WTC11 (cell line): Measurements from ENCODE around the gene XBP1. TPM values are rescaled to one million over a fixed set of nuclear protein-coding genes. Genes with fewer than 3 reads are reported as not detected.

Experiments used
- CBFB ChIP-seq: sonication (generic); formaldehyde crosslinking; IDR thresholded peaks from 2 replicates; pipeline ENCODE4 v1.8.1; 2022; ENCODE audit warnings: mild to moderate bottlenecking, low read depth, missing genetic modification reagents
- CREB1 ChIP-seq: sonication (generic); formaldehyde crosslinking; IDR thresholded peaks from 2 replicates; pipeline ENCODE4 v1.8.0; 2023; ENCODE audit warnings: mild to moderate bottlenecking, missing genetic modification reagents
- EMX1 ChIP-seq: fragments of 250-450 bp; sonication (Bioruptor Pico); IDR thresholded peaks from 2 replicates; pipeline ENCODE4 v1.8.0; 2021; ENCODE audit warnings: mild to moderate bottlenecking
- HMGA2 ChIP-seq: fragments of 250-450 bp; sonication (Bioruptor Pico); IDR thresholded peaks from 2 replicates; pipeline ENCODE4 v1.4.0; 2021; ENCODE audit warnings: mild to moderate bottlenecking, moderate library complexity
- JAZF1 ChIP-seq: fragments of 250-450 bp; sonication (Bioruptor Pico); IDR thresholded peaks from 2 replicates; pipeline ENCODE4 v1.9.0; 2021; ENCODE audit warnings: moderate library complexity, mild to moderate bottlenecking, inconsistent platforms
- MYBL2 ChIP-seq: sonication (generic); formaldehyde crosslinking; IDR thresholded peaks from 2 replicates; pipeline ENCODE4 v1.8.1; 2023; ENCODE audit warnings: mild to moderate bottlenecking, moderate library complexity, missing genetic modification reagents
- NFATC4 ChIP-seq: fragments of 250-450 bp; sonication (Bioruptor Pico); IDR thresholded peaks from 2 replicates; pipeline ENCODE4 v1.9.0; 2021; ENCODE audit warnings: mild to moderate bottlenecking
- PREB ChIP-seq: sonication (generic); formaldehyde crosslinking; IDR thresholded peaks from 2 replicates; pipeline ENCODE4 v1.8.1; 2022; ENCODE audit warnings: mild to moderate bottlenecking, missing genetic modification reagents, moderate library complexity, borderline replicate concordance
- TP53 ChIP-seq: sonication (generic); formaldehyde crosslinking; IDR thresholded peaks from 2 replicates; pipeline ENCODE4 v1.8.1; 2023; ENCODE audit warnings: mild to moderate bottlenecking, missing genetic modification reagents
- ZNF263 ChIP-seq: sonication (generic); formaldehyde crosslinking; IDR thresholded peaks from 2 replicates; pipeline ENCODE4 v1.8.1; 2022; ENCODE audit warnings: low read depth, mild to moderate bottlenecking, moderate library complexity, missing genetic modification reagents
- ZNF416 ChIP-seq: fragments of 250-450 bp; sonication (Bioruptor Pico); IDR thresholded peaks from 2 replicates; pipeline ENCODE4 v1.9.0; 2021; ENCODE audit warnings: mild to moderate bottlenecking, inconsistent platforms
- ZNF425 ChIP-seq: fragments of 250-450 bp; sonication (Bioruptor Pico); conservative IDR thresholded peaks from 2 replicates; pipeline ENCODE4 v1.9.0; 2021; ENCODE audit warnings: mild to moderate bottlenecking
- total RNA-seq: library from RNA; stranded (reverse); gene quantifications from 3 replicates; pipeline ENCODE4 v1.2.3, GENCODE V29; 2021
- TF ChIP-seq, protein P1 (sequence below): fragments of 250-450 bp; sonication (Bioruptor Pico); IDR thresholded peaks from 2 replicates; pipeline ENCODE4 v2.1.2; 2022; ENCODE audit warnings: mild to moderate bottlenecking, moderate library complexity
- TF ChIP-seq, protein P2 (sequence below): sonication (generic); formaldehyde crosslinking; IDR thresholded peaks from 2 replicates; pipeline ENCODE4 v1.8.1; 2022; ENCODE audit warnings: mild to moderate bottlenecking, moderate library complexity, missing genetic modification reagents
- TF ChIP-seq, protein P3 (sequence below): fragments of 250-450 bp; sonication (Bioruptor Pico); IDR thresholded peaks from 2 replicates; pipeline ENCODE4 v1.9.0; 2021; ENCODE audit warnings: mild to moderate bottlenecking
- TF ChIP-seq, protein P4 (sequence below): sonication (generic); formaldehyde crosslinking; IDR thresholded peaks from 2 replicates; pipeline ENCODE4 v1.8.1; 2023; ENCODE audit warnings: mild to moderate bottlenecking, missing genetic modification reagents, borderline replicate concordance
- TF ChIP-seq, protein P5 (sequence below): sonication (generic); formaldehyde crosslinking; IDR thresholded peaks from 2 replicates; pipeline ENCODE4 v1.8.0; 2022; ENCODE audit warnings: mild to moderate bottlenecking, missing genetic modification reagents
- TF ChIP-seq, protein P6 (sequence below): sonication (generic); formaldehyde crosslinking; IDR thresholded peaks from 2 replicates; pipeline ENCODE4 v1.8.0; 2022; ENCODE audit warnings: missing genetic modification reagents
- TF ChIP-seq, protein P7 (sequence below): sonication (generic); formaldehyde crosslinking; IDR thresholded peaks from 2 replicates; pipeline ENCODE4 v1.8.1; 2023; ENCODE audit warnings: mild to moderate bottlenecking, moderate library complexity, missing genetic modification reagents

XBP1 gene
- total RNA-seq, 1 experiment from 2014 or later = 127 TPM

DNA sequence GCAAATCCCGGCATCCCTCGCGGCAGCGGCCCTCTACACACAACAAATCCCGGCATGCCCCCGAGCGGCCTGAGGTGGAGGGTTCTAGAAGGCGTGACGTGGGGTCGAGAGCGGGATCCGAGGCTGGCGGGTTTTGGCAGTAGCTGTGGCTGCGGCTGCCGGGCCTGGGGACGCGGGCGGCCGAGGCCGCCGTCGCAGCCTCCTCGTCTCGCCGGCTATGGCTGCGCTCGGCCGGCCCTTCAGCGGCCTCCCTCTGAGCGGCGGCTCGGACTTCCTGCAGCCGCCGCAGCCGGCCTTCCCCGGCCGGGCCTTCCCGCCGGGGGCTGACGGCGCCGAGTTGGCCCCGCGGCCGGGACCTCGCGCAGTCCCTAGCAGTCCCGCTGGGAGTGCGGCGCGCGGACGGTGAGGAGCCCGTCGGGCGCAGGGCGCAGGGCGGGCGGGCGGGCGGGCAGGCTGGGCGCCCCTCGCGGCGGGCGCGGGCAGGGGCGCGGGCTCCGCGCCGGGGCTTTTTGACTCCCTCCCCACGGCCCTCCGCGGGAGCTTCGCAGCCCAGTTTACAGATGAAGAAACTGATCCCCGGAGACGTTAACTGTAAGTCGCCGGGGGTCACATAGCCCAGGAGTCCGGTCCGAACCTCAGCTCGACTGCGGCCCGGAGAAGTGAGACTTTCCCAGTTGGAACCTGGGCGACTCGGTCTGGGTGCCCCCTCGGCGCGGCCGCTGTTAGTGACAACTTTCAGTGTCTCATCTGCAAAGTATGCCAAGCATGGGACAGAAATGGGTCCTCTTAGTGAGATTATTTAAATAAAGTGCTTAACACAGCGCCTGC is 27.5 kb downstream of the XBP1 start, which contains the start of gene CCDC117 (continued):
- TF ChIP-seq, protein P1, sequence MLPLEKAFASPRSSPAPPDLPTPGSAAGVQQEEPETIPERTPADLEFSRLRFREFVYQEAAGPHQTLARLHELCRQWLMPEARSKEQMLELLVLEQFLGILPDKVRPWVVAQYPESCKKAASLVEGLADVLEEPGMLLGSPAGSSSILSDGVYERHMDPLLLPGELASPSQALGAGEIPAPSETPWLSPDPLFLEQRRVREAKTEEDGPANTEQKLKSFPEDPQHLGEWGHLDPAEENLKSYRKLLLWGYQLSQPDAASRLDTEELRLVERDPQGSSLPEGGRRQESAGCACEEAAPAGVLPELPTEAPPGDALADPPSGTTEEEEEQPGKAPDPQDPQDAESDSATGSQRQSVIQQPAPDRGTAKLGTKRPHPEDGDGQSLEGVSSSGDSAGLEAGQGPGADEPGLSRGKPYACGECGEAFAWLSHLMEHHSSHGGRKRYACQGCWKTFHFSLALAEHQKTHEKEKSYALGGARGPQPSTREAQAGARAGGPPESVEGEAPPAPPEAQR = no peak
- TF ChIP-seq PREB (CRISPR knock-in tag) = 0 out of 2 replicates have a peak, but pooled peaks have one; percentile 39
- no peak for TF ChIP-seq CREB1 (CRISPR knock-in tag)
- TF ChIP-seq, protein P2, sequence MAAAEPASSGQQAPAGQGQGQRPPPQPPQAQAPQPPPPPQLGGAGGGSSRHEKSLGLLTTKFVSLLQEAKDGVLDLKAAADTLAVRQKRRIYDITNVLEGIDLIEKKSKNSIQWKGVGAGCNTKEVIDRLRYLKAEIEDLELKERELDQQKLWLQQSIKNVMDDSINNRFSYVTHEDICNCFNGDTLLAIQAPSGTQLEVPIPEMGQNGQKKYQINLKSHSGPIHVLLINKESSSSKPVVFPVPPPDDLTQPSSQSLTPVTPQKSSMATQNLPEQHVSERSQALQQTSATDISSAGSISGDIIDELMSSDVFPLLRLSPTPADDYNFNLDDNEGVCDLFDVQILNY (CRISPR knock-in tag) = no peak
- TF ChIP-seq JAZF1 (CRISPR knock-in tag) = no peak
- TF ChIP-seq TP53 (CRISPR knock-in tag) = no peak
- TF ChIP-seq, protein P3, sequence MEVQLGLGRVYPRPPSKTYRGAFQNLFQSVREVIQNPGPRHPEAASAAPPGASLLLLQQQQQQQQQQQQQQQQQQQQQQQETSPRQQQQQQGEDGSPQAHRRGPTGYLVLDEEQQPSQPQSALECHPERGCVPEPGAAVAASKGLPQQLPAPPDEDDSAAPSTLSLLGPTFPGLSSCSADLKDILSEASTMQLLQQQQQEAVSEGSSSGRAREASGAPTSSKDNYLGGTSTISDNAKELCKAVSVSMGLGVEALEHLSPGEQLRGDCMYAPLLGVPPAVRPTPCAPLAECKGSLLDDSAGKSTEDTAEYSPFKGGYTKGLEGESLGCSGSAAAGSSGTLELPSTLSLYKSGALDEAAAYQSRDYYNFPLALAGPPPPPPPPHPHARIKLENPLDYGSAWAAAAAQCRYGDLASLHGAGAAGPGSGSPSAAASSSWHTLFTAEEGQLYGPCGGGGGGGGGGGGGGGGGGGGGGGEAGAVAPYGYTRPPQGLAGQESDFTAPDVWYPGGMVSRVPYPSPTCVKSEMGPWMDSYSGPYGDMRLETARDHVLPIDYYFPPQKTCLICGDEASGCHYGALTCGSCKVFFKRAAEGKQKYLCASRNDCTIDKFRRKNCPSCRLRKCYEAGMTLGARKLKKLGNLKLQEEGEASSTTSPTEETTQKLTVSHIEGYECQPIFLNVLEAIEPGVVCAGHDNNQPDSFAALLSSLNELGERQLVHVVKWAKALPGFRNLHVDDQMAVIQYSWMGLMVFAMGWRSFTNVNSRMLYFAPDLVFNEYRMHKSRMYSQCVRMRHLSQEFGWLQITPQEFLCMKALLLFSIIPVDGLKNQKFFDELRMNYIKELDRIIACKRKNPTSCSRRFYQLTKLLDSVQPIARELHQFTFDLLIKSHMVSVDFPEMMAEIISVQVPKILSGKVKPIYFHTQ = no peak
- no peak for TF ChIP-seq EMX1 (CRISPR knock-in tag)
- TF ChIP-seq, protein P4, sequence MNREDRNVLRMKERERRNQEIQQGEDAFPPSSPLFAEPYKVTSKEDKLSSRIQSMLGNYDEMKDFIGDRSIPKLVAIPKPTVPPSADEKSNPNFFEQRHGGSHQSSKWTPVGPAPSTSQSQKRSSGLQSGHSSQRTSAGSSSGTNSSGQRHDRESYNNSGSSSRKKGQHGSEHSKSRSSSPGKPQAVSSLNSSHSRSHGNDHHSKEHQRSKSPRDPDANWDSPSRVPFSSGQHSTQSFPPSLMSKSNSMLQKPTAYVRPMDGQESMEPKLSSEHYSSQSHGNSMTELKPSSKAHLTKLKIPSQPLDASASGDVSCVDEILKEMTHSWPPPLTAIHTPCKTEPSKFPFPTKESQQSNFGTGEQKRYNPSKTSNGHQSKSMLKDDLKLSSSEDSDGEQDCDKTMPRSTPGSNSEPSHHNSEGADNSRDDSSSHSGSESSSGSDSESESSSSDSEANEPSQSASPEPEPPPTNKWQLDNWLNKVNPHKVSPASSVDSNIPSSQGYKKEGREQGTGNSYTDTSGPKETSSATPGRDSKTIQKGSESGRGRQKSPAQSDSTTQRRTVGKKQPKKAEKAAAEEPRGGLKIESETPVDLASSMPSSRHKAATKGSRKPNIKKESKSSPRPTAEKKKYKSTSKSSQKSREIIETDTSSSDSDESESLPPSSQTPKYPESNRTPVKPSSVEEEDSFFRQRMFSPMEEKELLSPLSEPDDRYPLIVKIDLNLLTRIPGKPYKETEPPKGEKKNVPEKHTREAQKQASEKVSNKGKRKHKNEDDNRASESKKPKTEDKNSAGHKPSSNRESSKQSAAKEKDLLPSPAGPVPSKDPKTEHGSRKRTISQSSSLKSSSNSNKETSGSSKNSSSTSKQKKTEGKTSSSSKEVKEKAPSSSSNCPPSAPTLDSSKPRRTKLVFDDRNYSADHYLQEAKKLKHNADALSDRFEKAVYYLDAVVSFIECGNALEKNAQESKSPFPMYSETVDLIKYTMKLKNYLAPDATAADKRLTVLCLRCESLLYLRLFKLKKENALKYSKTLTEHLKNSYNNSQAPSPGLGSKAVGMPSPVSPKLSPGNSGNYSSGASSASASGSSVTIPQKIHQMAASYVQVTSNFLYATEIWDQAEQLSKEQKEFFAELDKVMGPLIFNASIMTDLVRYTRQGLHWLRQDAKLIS (CRISPR knock-in tag) = no peak
- TF ChIP-seq, protein P5, sequence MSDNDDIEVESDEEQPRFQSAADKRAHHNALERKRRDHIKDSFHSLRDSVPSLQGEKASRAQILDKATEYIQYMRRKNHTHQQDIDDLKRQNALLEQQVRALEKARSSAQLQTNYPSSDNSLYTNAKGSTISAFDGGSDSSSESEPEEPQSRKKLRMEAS (CRISPR knock-in tag) = peak; percentile 26; the same call in 1 of the 2 replicates
- no peak for TF ChIP-seq NFATC4 (CRISPR knock-in tag)
- TF ChIP-seq, protein P6, sequence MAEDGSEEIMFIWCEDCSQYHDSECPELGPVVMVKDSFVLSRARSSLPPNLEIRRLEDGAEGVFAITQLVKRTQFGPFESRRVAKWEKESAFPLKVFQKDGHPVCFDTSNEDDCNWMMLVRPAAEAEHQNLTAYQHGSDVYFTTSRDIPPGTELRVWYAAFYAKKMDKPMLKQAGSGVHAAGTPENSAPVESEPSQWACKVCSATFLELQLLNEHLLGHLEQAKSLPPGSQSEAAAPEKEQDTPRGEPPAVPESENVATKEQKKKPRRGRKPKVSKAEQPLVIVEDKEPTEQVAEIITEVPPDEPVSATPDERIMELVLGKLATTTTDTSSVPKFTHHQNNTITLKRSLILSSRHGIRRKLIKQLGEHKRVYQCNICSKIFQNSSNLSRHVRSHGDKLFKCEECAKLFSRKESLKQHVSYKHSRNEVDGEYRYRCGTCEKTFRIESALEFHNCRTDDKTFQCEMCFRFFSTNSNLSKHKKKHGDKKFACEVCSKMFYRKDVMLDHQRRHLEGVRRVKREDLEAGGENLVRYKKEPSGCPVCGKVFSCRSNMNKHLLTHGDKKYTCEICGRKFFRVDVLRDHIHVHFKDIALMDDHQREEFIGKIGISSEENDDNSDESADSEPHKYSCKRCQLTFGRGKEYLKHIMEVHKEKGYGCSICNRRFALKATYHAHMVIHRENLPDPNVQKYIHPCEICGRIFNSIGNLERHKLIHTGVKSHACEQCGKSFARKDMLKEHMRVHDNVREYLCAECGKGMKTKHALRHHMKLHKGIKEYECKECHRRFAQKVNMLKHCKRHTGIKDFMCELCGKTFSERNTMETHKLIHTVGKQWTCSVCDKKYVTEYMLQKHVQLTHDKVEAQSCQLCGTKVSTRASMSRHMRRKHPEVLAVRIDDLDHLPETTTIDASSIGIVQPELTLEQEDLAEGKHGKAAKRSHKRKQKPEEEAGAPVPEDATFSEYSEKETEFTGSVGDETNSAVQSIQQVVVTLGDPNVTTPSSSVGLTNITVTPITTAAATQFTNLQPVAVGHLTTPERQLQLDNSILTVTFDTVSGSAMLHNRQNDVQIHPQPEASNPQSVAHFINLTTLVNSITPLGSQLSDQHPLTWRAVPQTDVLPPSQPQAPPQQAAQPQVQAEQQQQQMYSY (CRISPR knock-in tag) = no peak
- no peak for TF ChIP-seq CBFB
- 0 out of 2 replicates have a peak, but pooled peaks have one; percentile 42 for TF ChIP-seq MYBL2 (CRISPR knock-in tag)
- TF ChIP-seq, protein P7, sequence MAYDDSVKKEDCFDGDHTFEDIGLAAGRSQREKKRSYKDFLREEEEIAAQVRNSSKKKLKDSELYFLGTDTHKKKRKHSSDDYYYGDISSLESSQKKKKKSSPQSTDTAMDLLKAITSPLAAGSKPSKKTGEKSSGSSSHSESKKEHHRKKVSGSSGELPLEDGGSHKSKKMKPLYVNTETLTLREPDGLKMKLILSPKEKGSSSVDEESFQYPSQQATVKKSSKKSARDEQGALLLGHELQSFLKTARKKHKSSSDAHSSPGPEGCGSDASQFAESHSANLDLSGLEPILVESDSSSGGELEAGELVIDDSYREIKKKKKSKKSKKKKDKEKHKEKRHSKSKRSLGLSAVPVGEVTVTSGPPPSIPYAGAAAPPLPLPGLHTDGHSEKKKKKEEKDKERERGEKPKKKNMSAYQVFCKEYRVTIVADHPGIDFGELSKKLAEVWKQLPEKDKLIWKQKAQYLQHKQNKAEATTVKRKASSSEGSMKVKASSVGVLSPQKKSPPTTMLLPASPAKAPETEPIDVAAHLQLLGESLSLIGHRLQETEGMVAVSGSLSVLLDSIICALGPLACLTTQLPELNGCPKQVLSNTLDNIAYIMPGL = no peak
- TF ChIP-seq HMGA2 (CRISPR knock-in tag) = no peak
- TF ChIP-seq ZNF416 (CRISPR knock-in tag) = 0 out of 2 replicates have a peak, but pooled peaks have one; percentile 27
- TF ChIP-seq ZNF263 (CRISPR knock-in tag) = no peak
- no peak for TF ChIP-seq ZNF425 (CRISPR knock-in tag)
